Keratinocyte (primary cell): Measurements from ENCODE around the gene KMT2C. TPM values are rescaled to one million over a fixed set of nuclear protein-coding genes. Genes with fewer than 3 reads are reported as not detected.

Experiments
- DNase-seq: peaks from one replicate; pipeline ENCODE4 v3.0.0-alpha.2; 2011; ENCODE audit warnings: low read depth, missing footprints, low spot score
- FAIRE-seq: peaks from 2 replicates; lab custom pipeline; 2011; peaks lifted over from hg19 to GRCh38; lab: Jason Lieb, UNC
- H2AFZ ChIP-seq: 2 replicates; pipeline ENCODE4 v1.6.0; 2012; ENCODE audit warnings: low read length, control low read depth, inconsistent platforms; ENCODE audit not compliant: control insufficient read depth
- H3K27ac ChIP-seq: 2 replicates; pipeline ENCODE4 v1.5.1; 2011; ENCODE audit warnings: low read length; ENCODE audit not compliant: control insufficient read depth, insufficient read depth
- H3K27me3 ChIP-seq: 3 replicates; pipeline ENCODE4 v1.6.0; 2011; ENCODE audit warnings: low read length; ENCODE audit not compliant: control insufficient read depth, insufficient read depth; ENCODE audit errors: extremely low read depth
- H3K36me3 ChIP-seq, 2 experiments: 2 replicates in 1 of 2; 3 replicates in 1 of 2; pipeline ENCODE4 v1.5.1; 2011; ENCODE audit warnings: low read length in 2 of 2, mild to moderate bottlenecking in 1 of 2; ENCODE audit not compliant: control insufficient read depth in 2 of 2, insufficient read depth in 2 of 2; ENCODE audit errors: extremely low read depth in 1 of 2
- H3K4me1 ChIP-seq: 3 replicates; pipeline ENCODE4 v1.5.1; 2011; ENCODE audit warnings: low read length; ENCODE audit not compliant: control insufficient read depth, insufficient read depth; ENCODE audit errors: extremely low read depth
- H3K4me2 ChIP-seq: 3 replicates; pipeline ENCODE4 v1.6.0; 2011; ENCODE audit warnings: low read depth, low read length; ENCODE audit not compliant: control insufficient read depth, insufficient read depth; ENCODE audit errors: extremely low read depth
- H3K4me3 ChIP-seq, 3 experiments: fragments of 200-600 bp in 1 of 3; sonication (generic) in 1 of 3; 2 replicates in 2 of 3; 3 replicates in 1 of 3; pipeline ENCODE4 v1.5.1; 2011 to 2016; ENCODE audit warnings: low read length in 3 of 3, mild to moderate bottlenecking in 3 of 3, control low read depth in 2 of 3, inconsistent platforms in 1 of 3, low read depth in 1 of 3, mixed read lengths in 1 of 3, mixed run types in 1 of 3, moderate library complexity in 1 of 3; ENCODE audit not compliant: control insufficient read depth in 2 of 3, insufficient read depth in 2 of 3; ENCODE audit errors: extremely low read depth in 1 of 3
- H3K79me2 ChIP-seq: 2 replicates; pipeline ENCODE4 v1.6.0; 2012; ENCODE audit warnings: low read length; ENCODE audit not compliant: control insufficient read depth, insufficient read depth
- H3K9ac ChIP-seq: 3 replicates; pipeline ENCODE4 v1.6.0; 2011; ENCODE audit warnings: low read length; ENCODE audit not compliant: control insufficient read depth, insufficient read depth; ENCODE audit errors: extremely low read depth
- H3K9me1 ChIP-seq: 3 replicates; pipeline ENCODE4 v1.6.0; 2011; ENCODE audit warnings: low read length; ENCODE audit not compliant: control insufficient read depth, insufficient read depth; ENCODE audit errors: extremely low read depth
- H3K9me3 ChIP-seq: 2 replicates; pipeline ENCODE4 v1.5.1; 2012; ENCODE audit warnings: low read depth, low read length; ENCODE audit not compliant: control insufficient read depth
- H4K20me1 ChIP-seq: 3 replicates; pipeline ENCODE4 v1.6.0; 2011; ENCODE audit warnings: low read length; ENCODE audit not compliant: control insufficient read depth, insufficient read depth; ENCODE audit errors: extremely low read depth
- CTCF ChIP-seq, 3 experiments: IDR thresholded peaks in 1 of 3; conservative IDR thresholded peaks in 1 of 3; optimal IDR thresholded peaks in 1 of 3; 2 replicates in 2 of 3; 3 replicates in 1 of 3; pipeline versions ENCODE3 to v1.5.1; 2011; ENCODE audit warnings: low read length in 3 of 3, mild to moderate bottlenecking in 3 of 3, moderate library complexity in 2 of 3, control low read depth in 1 of 3, inconsistent platforms in 1 of 3; ENCODE audit not compliant: insufficient read depth in 2 of 3; ENCODE audit errors: extremely low read depth in 1 of 3
- EZH2 ChIP-seq: IDR thresholded peaks from one replicate; pipeline ENCODE4 v1.6.1; 2012; ENCODE audit warnings: inconsistent platforms, mild to moderate bottlenecking, low read length, moderate library complexity
- dilution Hi-C: fragments of 300-500 bp; cut with MboI; formaldehyde crosslinking; loops from one replicate; pipeline ENCODE4 v1.7.0; 2020; ENCODE audit warnings: low sequenced_read_pairs; ENCODE audit not compliant: extremely low pct_ligation_motif_present
- polyA plus RNA-seq, 5 experiments: library from polyadenylated mRNA; depleted of rRNA in 3 of 5; stranded (reverse) in 3 of 5; stranded (forward) in 1 of 5; unstranded in 1 of 5; fragments of >200 nt; gene quantifications; 1 replicate in 1 of 5; 2 replicates in 3 of 5; 3 replicates in 1 of 5; pipeline versions ENCODE4 v1.2.1 to v1.2.3, GENCODE V29; 2011 to 2012; ENCODE audit warnings: missing spikeins in 2 of 5, low read depth in 1 of 5, low replicate concordance in 1 of 5

Gene KMT2C
- polyA plus RNA-seq, 1 donor (not counting 4 experiments of a cell fraction or from before 2014, with no cell fraction given): 8.5 TPM

GRCh38 chr7:152480664-152481063 is 44.9 kb upstream of the KMT2C start:
- H3K4me2 ChIP-seq: no peak overlapping the region
- H3K36me3 ChIP-seq: no peaks in the 10 kb centered on the region
- H3K27ac ChIP-seq: no peak overlapping the region
- dilution Hi-C loops: no loop called here
- TF ChIP-seq EZH2 (no peak), CTCF (optimal IDR thresholded peaks at IDR 0.05 in 1 of 3, IDR thresholded peaks at IDR 0.05 in 1 of 3, conservative IDR thresholded peaks at IDR 0.05 in 1 of 3; ENCODE audit: extremely low read depth in 1 of 3, insufficient read depth in 2 of 3, low read length in 3 of 3) (no peak)
- no peaks in the 10 kb centered on the region for H3K9me1 ChIP-seq
- no peak overlapping the region for H3K9ac ChIP-seq
- no peak overlapping the region for H2AFZ ChIP-seq
- no peaks in the 10 kb centered on the region for H3K27me3 ChIP-seq
- H4K20me1 ChIP-seq: no peaks in the 10 kb centered on the region
- H3K4me1 ChIP-seq: no peaks in the 10 kb centered on the region
- DNase-seq: no peak
- no peak overlapping the region for H3K4me3 ChIP-seq
- FAIRE-seq: no peak
- H3K79me2 ChIP-seq: no peaks in the 10 kb centered on the region
- H3K9me3 ChIP-seq: no peaks in the 10 kb centered on the region

GRCh38 chr7:152479595-152479994 is 43.8 kb upstream of the KMT2C start:
- Histone ChIP-seq H2AFZ (no peak overlapping the region), H4K20me1 (no peaks in the 10 kb centered on the region), H3K9me1 (no peaks in the 10 kb centered on the region), H3K4me3 (no peak overlapping the region), H3K79me2 (no peaks in the 10 kb centered on the region), H3K9ac (no peak overlapping the region), H3K36me3 (no peaks in the 10 kb centered on the region), H3K4me2 (no peak overlapping the region), H3K27me3 (no peaks in the 10 kb centered on the region), H3K9me3 (no peaks in the 10 kb centered on the region), H3K4me1 (no peaks in the 10 kb centered on the region), H3K27ac (no peak overlapping the region)
- dilution Hi-C loops: no loop called here
- TF ChIP-seq EZH2 (no peak), CTCF (optimal IDR thresholded peaks at IDR 0.05 in 1 of 3, IDR thresholded peaks at IDR 0.05 in 1 of 3, conservative IDR thresholded peaks at IDR 0.05 in 1 of 3; ENCODE audit: extremely low read depth in 1 of 3, insufficient read depth in 2 of 3, low read length in 3 of 3) (no peak)
- FAIRE-seq (no peak), DNase-seq (no peak)
